NCI-H1092 treated with DMSO at 0.1 percent for 48 hours (cell line): Measurements from ENCODE around the gene FAM193A.
"Not testable (repeated sequence)": the region's sequence is repeated elsewhere in the genome, so short reads cannot be mapped to it uniquely, and the experiment has no call there.

ENCODE experiments used
- DNase-seq: peaks from one replicate; lab custom pipeline; 2025; lab: John Stamatoyannopoulos, UW

FAM193A gene

DNA sequence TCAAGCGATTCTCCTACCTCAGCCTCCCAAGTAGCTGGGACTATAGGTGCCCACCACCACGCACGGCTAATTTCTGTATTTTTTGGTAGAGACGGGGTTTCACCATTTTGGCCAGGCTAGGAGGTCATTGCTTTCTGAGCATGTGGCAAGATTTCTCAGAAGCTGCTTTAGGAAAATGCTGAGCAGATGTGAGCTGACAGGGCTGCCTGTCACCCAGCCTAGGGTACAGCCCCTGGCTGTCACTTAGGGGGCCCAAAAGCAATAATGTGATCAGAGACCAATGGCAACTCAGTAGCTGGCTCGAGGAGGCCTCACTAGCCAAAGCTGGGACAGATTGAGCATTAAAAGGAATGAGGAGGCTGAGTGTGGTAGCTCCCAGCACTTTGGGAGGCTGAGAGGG, 154.9 kb downstream of the FAM193A start:
- no peak for DNase-seq

GRCh38 chr4:2691952-2692435, 155.5 kb downstream of the FAM193A start:
- DNase-seq: no peak

- no peak for DNase-seq
These were observed 158.2 kb downstream of the FAM193A start for GRCh38 chr4:2694691-2695090.

DNA sequence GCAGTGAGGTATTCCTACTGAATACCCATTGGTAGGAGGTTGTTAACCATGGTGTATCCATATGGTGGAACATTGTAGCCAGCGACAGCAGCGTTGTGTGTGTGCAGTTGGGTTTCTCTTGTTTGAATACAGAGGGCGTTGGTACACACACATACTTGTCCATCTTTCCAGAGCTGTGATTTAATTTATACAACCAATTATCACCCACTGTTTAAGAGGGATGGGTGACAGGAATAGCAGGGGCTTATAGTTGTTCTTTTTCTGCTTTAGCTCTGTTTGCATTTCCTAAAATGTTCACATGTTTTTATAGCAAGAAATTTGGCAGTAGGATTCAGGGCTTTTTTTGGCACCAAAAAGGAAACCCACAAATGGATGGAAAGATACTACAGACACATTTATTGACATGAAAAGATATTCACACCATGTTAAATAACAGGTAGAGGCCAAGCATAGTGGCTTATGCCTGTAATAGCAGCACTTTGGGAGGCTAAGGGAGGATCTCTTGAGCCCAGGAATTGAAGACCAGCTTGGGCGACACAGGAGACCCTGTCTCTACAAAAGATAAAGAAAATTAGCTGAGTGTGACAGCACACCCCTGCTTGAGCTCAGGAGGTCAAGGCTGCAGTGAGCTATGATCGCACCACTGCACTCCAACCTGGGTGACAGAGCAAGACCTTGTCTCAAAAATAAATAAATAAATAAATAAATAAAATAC, 159.1 kb downstream of the FAM193A start:
- no peak for DNase-seq

DNA sequence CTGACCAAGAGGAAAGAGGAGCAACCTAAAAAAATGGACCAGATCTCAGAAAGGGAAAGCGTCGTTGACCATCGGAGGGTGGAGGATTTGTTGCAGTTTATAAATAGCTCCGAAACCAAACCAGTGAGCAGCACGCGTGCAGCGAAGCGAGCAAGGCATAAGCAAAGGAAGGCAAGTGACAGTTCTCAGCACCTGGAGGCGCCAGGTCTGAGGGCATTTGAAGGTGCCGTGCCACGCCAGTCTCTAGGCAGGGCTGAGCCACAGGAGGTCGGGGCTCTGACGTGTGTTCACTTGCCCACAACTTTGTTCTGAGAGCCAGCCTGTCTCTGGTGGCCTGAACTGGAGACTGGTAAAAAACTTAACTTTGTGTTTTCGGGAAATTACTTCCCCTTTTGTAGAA, 160.0 kb downstream of the FAM193A start:
- DNase-seq: no peak

- no peak for DNase-seq
These were observed 161.6 kb downstream of the FAM193A start for GRCh38 chr4:2697995-2698414.

DNA sequence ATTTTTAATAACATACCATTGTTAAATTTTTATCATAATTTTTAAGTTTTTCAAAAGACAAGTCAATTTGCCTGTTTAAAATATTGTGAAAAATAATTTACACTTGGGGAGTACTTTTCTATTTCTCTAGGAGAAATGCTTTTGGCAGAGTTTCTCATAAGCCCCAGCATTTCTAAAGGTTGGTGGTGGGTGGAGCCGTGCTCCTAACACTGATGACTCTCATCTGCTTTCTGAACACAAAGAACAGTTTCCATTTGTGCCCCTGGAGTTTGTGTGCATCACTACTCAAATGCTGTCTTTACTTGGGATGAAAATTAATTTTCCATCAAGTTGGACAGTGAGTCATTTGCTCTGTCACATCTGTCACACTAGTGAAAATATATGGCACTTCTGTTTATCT, 162.1 kb downstream of the FAM193A start:
- no peak for DNase-seq

GRCh38 chr4:2698951-2699505, 162.6 kb downstream of the FAM193A start:
- no peak for DNase-seq

- DNase-seq: no peak
These were observed 163.1 kb downstream of the FAM193A start for GRCh38 chr4:2699534-2699933.

DNA sequence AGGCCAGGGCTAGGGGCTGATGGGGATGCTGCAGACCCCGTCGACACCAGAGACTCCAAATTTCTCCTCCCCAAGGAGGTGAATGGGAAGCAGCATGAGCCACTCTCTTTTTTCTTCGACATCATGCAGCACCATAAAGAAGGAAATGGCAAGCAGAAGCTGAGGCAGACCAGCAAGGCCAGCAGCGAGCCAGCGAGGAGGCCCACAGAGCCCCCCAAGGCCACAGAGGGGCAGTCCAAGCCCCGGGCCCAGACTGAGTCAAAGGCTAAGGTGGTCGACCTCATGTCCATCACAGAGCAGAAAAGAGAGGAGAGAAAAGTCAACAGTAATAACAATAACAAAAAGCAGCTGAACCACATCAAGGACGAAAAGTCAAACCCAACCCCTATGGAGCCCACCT, 163.6 kb downstream of the FAM193A start:
- no peak for DNase-seq

DNA sequence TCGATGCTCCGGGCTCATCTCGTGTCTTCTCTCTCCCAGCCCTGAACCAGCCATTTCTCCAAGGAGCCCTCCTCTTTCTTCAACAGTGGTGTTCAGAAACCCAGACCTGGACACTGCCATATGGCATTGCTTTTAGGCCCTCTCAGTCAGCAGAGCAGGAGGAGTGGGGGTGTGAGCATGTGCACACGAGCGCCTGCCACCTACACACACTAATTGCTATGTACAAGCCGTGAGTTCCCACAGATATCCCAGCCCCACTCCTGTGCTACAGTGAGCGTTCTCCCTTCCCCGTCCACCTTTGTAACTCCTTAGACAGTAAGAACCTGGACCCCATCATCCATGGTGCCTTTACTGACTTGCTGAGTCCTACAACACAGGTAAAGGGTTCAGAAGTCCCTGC, 165.9 kb downstream of the FAM193A start:
- DNase-seq: no peak

DNA sequence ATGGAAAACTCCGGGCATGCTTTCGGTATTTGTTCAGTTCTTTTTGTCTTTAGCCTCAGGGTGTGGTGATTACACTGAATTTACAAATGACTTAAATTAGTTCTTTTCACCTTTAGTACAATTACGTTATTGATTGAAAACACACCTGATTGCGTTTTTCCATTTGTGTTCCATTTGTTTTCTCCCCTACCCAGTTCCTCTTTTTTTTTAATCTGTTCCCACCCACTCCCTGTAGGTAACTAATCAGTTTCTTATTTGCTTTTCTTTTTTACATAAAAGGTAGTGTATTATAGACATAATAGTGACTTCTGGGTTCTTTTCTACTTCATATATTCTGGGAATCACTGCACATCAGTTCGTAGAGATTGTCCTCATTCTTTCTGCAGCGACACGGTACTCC, 166.3 kb downstream of the FAM193A start:
- DNase-seq: no peak

GRCh38 chr4:2712261-2712842, 175.9 kb downstream of the FAM193A start:
- no peak for DNase-seq

- no peak for DNase-seq
These were observed 176.9 kb downstream of the FAM193A start for GRCh38 chr4:2713337-2713736.

GRCh38 chr4:2714061-2714770, 177.8 kb downstream of the FAM193A start:
- peak; percentile 15 for DNase-seq

- DNase-seq: no peak
These were observed 178.5 kb downstream of the FAM193A start for GRCh38 chr4:2714918-2715317.

GRCh38 chr4:2715426-2715825, 179.0 kb downstream of the FAM193A start:
- no peak for DNase-seq

DNA sequence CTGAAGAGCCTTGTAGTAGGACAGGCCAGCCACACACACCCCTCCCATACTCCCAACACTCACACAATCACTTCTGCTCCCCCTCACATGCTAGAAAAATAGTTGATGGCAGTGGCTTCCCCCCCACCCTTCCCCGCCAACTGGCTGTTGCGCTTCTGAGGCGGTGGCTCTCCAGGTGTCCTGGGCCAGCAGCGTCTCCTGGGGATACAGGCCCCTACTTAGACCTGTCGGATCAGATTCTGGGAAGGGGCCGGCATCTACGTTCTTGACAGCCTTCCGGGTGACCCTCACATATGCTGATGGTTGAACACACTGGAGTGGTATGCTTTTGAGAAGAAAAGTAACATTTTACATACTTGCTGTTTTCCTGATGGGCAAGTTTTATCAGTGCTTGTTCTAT, 179.8 kb downstream of the FAM193A start:
- no peak for DNase-seq

- no peak for DNase-seq
These were observed 185.1 kb downstream of the FAM193A start for GRCh38 chr4:2721586-2721985.

- no peak for DNase-seq
These were observed 185.6 kb downstream of the FAM193A start for GRCh38 chr4:2722033-2722432.

DNA sequence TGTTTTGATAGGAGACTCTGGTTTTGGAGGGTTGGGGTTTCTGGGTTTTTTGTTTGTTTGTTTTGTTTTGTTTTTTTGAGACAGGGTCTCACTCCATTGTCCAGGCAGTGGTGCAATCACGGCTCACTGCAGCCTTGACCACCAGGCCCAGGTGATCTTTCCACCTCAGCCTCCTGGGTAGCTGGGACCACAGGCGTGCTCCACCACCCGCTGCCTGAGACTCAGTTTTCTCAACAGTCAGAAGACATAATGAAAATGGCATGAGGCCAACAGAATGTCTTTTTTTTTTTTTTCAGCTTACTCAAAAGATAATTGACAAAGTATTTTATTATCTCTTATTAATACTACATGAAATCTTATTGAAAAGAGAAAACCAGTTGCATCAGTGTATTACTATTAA, 187.3 kb downstream of the FAM193A start:
- DNase-seq: no peak

DNA sequence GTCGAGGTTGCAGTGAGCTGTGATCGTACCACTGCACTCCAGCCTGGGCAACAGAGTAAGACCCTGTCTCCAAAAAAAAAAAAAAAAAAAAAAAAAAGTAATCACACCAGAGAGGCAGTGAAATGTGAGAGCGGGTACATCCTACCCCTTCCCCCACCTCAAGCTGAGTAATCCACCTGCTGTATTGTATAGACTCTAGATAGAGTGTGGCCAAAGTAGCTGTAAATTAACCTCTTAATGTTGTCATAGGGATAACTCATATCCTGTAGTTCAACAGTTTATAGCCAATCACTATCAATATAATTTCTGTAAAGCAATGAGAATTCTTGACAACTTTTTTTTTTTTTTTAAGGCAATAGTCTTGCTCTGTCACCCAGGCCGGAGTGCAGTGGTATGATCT, 188.9 kb downstream of the FAM193A start:
- DNase-seq: no peak

DNA sequence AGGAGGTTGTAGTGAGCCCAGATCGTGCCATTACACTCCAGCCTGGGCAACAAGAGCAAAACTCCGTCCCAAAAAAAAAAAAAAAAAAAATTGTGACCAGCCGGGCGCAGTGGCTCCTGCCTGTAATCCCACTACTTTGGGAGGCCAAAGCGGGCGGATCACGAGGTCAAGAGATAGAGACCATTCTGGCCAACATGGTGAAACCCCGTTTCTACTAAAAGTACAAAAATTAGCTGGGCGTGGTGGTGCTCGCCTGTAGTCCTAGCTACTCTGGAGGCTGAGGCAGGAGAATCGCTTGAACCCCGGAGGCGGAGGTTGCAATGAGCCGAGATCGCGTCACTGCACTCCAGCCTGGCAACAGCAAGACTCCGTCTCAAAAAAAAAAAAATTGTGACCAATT, 190.4 kb downstream of the FAM193A start:
- not testable (repeated sequence) for DNase-seq
